T-helper 2 cell treated with Interferon-gamma antibody and Interleukin-4, amounts not matched to agents 100 ng/mL and 5 ng/mL, for 36 hours (primary cell): Measurements from ENCODE around the gene ID1. TPM values are rescaled to one million over a fixed set of nuclear protein-coding genes. Genes with fewer than 3 reads are reported as not detected.
"Not testable (repeated sequence)": the region's sequence is repeated elsewhere in the genome, so short reads cannot be mapped to it uniquely, and the experiment has no call there.

ENCODE experiments used
- intact Hi-C: fragments of 100-400 bp; cut with micrococcal nuclease; formaldehyde crosslinking; loops from one replicate; pipeline ENCODE4 v1.15.1; 2023
- total RNA-seq: library from RNA; stranded (reverse); gene quantifications from 2 replicates; pipeline ENCODE4 v1.2.3, GENCODE V29; 2022

Gene ID1
- total RNA-seq, 1 donor from 2014 or later = 0.18 TPM

DNA sequence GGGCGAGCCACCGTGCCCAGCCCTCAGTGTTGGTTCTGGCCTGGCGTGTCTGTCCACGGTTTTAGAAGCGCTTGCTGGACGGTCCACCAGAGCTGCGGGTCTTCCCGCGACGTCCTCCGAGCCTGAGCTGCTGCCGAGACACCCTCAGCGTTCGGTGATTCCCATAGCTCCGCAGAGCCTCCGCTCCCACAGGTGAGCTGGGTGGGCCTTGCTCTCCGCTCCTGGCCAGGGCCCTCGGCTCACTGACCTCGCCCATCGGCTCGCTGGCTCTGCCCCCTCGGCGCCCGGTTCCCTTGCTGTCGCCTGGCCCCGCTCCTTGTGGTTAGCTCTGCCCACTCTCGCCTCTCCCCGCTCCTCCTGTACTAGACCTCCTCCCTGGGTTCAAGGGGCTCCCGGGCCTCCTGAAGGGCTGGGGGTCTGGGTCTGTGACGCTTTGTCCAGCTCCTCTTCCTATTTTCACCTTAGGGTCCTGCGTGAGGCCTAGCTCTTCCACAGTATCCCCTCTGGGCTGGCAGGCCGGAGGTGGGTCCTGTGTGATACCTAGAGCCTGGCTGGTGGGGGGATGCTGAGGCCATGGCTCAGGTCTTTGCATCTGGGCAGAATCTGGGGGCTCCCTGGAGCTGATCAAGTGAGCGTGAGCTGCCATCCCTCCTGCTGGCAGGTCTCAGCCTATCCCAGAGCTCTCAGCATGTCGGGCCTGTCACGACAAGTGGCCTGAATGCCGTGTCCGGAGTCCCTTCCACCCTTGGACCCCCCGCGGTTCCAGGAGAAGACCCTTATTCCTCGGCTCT lies 27.7 kb downstream of the ID1 start:
- intact Hi-C loops = no loop called here

DNA sequence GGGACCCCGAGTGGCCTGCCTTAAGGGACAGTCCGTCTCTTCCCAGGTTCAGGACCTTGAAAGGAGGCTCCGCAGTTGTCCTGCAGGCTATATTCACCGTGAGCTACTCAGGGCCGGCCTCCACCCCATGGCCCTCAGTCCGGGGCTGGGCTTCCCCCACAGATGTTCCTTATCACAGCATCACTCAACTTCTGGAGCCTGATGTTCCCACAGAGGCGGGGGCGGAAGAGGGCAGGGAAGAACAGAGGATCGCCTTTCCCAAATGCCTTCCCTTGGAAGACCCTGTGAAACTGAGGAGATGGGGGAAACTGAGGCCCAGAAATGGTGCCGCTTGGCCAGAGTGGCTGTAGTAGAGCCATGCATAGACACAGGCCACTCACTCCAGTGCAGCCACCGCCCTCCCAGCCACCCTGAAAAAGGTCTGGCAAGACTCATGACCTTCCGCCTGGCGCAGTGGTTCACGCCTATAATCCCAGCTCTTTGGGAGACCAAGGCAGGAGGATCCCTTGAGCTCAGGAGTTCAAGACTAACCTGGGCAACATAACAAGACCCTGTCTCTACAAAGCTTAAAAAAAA lies 28.3 kb downstream of the ID1 start:
- intact Hi-C loops = no loop called here

DNA sequence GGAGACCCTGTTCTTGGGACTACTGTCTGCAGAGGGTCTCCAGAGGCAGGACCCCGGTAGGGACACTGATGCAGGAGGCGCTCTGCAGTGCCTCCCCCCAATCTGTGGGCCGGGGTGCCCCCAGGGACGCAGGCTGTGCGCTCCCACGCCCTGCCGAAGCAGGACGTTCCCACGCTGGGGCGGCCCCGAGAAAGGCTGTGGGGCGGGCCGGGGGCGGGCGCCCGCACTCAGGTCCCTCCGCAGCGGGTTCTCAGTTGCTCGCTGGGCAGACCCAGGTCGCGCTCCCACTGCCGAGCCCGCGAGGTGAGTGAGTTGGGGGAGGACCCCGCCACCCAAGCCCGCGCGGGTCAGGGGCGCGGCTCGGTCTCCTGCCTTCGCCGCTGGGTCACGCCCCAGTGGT lies 32.6 kb downstream of the ID1 start, which contains the start of gene COX4I2:
TSS of gene COX4I2 (plus strand) at position 253 of the 400 bp plus-strand sequence. CDS start 1,106 bp downstream, outside the sequence.
- intact Hi-C loops = no loop called here

DNA sequence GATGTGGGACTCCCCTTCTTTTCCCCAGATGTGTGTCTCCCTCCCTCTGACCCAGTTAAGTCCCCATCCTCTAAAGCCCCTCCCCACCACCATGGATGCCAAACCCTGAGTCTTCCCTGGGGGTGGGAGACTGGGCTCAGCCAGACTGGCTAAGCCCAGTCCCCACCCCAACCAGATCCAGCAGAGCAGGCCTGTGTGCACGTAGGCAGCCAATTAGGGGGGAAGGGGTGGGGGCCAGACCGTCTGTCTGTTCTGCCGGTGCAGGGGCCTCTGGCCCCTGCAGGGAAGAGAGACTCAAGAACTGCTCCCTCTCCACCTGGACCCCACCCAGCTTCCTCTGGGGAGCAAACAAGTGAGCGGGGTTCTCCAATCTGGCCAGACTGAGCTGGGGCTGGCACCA lies 33.2 kb downstream of the ID1 start:
- intact Hi-C loops = no loop called here

DNA sequence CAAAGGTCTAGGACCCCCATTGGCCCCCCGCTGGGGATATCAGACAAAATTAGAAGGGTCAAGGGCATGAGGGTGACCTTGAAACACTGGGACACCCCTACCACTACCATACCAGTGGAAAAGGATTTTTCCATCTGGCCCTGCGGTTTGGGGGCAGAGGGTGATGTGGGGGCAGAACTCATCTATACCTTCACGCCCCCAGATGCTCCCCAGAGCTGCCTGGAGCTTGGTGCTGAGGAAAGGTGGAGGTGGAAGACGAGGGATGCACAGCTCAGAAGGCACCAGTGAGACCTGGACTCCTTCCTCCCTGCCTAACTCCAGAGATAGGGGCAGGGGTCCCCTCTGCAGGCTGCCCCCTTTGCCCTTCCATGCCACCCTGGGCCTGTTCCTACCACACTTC lies 33.7 kb downstream of the ID1 start:
- intact Hi-C loops = no loop called here

DNA sequence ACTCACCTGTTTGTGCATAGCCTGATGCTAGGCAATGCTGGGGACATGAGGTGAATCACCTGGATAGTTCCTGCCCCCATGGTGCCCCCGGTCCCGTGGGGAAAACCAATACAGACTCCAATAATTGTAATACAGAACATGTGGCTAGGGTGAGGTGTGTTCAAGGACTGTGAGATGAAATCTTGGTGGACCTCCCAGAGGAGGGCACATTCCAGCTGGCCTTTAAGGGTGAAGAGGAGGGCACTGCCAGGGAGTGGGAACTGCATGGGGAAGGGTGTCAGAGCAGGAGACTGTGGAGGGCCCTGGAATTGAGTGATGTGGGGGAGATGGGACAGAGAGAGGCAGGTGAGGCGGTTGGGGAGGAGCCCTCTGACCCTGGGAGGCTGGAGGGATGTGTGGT lies 35.2 kb downstream of the ID1 start:
- intact Hi-C loops = no loop called here

DNA sequence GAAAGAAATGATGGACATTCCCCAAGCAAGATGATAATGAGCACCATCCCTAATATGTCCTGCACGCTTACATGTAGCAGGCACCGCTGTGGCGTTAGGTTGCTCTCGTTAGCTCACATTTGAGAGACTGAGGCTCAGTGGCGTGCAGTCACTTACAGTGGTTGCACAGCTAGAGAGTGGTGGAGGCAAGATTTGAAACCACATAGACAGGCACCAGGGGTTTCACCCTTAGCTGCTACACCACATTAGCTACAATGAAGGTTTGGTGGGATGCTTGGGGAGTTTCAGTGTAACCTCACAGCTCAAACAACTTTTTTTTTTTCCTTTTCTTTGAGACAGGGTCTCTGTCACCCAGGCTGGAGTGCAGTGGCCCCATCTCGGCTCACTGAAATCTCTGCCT lies 36.3 kb downstream of the ID1 start:
- intact Hi-C loops = no loop called here

DNA sequence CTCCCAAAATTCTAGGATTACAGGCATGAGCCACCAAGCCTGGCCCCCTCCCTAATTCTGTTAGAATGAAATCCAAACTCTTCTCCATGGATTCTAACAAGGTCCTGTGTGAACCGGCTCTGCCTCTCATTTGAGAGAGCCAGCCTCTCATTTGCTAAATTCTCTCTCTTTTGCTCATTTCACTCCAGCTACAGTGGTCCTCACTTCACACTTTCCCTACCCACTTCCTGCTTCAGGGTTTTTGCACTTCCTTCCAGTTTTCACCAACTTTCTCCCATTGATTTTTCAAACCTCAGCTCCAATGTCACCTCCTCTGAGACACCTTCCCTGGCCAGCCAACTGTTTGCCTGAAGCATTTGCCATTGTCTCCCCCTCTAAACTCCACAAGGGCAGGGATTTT lies 37.7 kb downstream of the ID1 start:
- intact Hi-C loops = no loop called here

DNA sequence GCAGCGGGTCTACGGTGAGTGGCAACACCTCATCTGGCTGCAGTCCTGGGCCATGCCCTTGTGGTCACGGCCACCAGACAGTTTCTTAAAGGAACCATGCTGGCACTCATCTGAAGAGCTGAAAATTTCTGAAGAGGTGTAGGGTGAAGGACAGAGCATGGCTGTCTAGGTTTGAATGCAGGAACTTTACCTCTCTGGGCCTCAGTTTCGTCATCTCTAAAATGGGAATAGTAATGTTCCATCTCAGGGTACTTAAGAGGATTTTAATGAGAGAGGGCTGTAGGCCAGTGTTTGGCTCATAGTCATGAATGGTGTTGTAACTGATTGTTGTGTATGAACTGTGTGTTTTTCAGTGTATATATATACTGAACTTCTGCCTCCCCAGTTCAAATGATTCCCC lies 38.4 kb downstream of the ID1 start:
- intact Hi-C loops = no loop called here

DNA sequence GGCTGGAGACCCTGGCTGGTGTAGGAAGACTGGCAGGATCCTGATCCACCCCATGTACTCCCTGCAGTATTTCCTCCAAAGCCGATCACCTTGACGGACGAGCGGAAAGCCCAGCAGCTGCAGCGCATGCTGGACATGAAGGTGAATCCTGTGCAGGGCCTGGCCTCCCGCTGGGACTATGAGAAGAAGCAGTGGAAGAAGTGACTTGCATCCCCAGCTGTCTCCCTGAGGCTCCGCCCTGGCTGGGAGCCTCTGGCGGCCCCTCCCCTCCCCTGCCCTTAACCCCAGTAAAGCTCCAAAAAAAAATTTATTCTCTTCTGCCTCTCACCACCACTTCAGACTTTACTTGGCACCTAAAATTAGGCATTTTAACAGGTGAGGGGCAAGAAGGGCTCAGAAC lies 39.6 kb downstream of the ID1 start:
- intact Hi-C loops = no loop called here

DNA sequence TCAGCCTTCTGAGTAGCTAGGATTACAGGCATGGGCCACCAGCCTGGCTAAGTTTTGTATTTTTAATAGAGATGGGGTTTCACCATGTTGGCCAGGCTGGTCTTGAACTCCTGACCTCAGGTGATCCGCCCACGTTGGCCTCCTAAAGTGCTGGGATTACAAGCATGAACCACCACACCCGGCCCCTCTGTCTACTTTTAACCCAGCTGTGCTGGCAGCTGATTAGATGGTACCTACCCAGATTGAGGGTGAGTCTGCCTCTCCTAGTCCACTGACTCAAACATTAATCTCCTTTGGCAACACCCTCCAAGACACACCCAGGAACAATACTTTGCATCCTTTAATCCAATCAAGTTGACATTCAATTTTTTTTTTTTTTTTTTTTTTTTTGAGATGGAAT lies 43.0 kb downstream of the ID1 start:
- intact Hi-C loops = not testable (repeated sequence)

DNA sequence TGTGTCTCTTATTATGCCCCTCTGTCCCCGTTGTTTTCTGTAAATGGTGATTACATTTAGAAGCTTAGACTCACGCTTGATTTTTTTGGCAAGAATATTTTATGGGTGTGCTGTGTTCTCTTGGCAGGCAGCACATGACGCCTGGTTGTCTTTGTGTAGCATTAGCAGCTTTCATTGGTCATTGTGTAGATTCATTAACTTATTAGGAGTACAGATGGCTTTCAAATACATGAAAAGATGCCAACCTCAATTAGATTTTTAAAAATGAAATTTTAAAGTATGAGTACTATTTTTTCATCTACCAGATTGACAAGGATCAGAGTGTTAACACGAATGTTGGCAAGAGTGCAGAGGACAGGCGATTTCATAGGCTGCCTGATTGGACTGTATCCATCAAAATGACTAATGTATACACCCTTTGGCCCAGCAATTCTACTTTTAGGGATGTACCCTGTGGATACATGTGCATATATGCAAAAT lies 47.9 kb downstream of the ID1 start:
- intact Hi-C loops = no loop called here

DNA sequence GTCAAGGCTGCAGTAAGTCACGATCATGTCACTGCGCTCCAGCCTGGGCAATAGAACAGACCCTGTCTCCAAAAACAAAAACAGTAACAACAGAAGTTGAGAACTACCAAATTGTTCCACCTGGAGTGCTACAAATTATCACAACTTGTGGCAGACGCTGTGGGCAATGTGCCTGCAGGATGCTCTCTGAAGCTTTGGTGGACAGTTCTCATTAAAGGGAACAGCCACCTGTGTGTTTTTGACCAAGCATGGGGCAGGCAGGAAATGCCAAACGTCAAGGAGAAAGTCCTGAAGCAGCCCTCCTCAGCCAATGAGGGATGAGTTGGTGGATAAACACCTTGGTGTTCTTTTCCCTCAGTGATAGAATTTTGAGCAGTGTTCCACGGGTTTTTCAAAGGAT lies 48.5 kb downstream of the ID1 start:
- intact Hi-C loops = no loop called here

DNA sequence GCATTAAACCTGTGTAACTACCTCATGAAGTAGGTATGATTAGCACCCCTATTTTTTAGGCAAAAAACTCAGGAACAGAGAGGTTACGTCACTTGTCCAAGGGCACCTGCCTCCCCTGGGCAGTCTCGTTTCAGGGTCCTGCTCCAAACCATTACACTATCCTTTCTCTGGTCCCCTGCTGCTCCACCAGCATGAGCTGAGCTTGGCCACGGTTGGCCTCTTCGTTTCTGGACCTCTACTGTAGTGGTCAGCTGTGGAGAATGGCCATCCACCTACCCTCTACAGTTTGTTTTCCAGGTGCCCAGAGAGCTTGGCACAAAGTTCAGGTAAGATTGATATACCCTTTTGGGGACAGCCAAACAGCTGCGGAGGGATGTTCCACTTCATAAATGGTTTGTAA lies 49.4 kb downstream of the ID1 start:
- intact Hi-C loops = no loop called here

Other genes starting within 250 kb of the ID1 start
- not detected in 2 replicates for gene DEFB118, start 236.7 kb upstream of the ID1 start, total RNA-seq
- not detected in 2 replicates for gene DEFB119, start 214.7 kb upstream of the ID1 start, total RNA-seq
- gene DEFB121, start 199.1 kb upstream of the ID1 start, total RNA-seq = not detected in 2 replicates
- not detected in 2 replicates for gene DEFB123, start 164.7 kb upstream of the ID1 start, total RNA-seq
- gene DEFB124, start 130.2 kb upstream of the ID1 start, total RNA-seq = not detected in 2 replicates
- gene REM1, start 130.0 kb upstream of the ID1 start, total RNA-seq = not detected in 2 replicates
- gene HM13, start 90.8 kb upstream of the ID1 start, total RNA-seq = 189 and 191 TPM in 2 replicates
- not detected in 2 replicates for gene COX4I2, start 32.6 kb downstream of the ID1 start, total RNA-seq
- gene BCL2L1, start 117.6 kb downstream of the ID1 start, total RNA-seq = 73.4 and 76.7 TPM in 2 replicates
- 117 and 119 TPM in 2 replicates for gene TPX2, start 134.0 kb downstream of the ID1 start, total RNA-seq
- gene MYLK2, start 214.1 kb downstream of the ID1 start, total RNA-seq = 0.50 and 1.0 TPM in 2 replicates
- not detected in 2 replicates for gene FOXS1, start 240.3 kb downstream of the ID1 start, total RNA-seq